GM21786 (cell line): Measurements from ENCODE around the gene MYOM3.
"Not testable (repeated sequence)": the region's sequence is repeated elsewhere in the genome, so short reads cannot be mapped to it uniquely, and the experiment has no call there.

ENCODE experiments used
- ATAC-seq: cut with Tn5 transposase; IDR thresholded peaks from one replicate; pipeline ENCODE4 v1.9.1; 2021; ENCODE audit not compliant: unreplicated experiment

Gene MYOM3

DNA sequence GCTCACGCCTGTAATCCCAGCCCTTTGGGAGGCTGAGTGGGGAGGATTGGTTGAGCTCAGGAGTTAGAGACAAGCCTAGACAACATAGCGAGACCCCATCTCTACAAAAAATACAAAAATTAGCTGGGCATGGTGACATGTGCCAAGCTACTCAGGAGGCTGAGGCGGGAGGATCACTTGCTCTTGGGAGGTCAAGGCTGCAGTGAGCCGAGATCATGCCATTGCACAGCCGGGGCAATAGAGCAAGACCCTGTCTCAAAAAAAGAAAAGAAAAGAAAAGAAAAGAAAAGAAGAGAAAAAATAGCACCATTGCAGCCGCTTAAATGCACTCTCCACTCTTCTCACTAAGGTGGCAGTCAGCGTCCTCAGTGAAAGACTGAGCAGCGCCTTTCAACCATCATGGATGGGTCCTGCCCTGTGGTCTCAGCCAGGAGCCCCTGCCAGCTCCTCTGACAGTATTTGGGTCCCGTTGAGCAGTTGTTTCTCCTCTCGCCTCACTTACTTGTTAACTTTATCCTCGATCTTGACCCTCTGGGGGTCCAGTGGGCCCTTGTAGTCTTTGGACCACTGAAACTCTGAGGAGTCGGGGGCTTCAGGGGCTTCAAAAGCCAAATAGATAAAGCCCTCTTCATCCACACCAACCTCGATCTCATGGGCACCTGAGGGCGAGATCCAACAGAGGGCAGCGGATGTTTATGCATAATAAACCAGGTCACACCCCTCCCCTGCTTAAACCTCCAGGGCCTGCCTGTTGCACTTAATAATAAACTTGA is 36.9 kb downstream of the MYOM3 start:
- ATAC-seq = no peak

DNA sequence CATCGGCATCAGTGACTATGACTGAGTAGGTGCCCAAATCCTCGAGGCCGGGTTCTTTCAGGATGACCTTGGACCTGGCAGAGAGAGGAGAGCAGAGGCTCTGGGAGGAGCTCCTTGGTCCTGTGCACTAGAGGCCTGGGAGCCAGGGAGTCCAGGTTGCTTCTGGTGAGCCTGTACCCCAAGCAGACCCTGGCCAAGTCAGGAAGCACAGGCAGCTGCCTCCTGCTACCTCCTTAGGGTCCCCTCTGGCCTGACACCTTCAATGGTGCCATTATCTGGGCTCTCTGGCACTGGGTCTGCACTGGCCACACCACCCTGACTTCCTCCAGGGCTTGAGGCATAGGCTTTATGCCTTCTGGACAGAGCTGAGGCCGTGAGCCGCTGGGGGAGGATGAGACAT is 37.7 kb downstream of the MYOM3 start:
- ATAC-seq = no peak

DNA sequence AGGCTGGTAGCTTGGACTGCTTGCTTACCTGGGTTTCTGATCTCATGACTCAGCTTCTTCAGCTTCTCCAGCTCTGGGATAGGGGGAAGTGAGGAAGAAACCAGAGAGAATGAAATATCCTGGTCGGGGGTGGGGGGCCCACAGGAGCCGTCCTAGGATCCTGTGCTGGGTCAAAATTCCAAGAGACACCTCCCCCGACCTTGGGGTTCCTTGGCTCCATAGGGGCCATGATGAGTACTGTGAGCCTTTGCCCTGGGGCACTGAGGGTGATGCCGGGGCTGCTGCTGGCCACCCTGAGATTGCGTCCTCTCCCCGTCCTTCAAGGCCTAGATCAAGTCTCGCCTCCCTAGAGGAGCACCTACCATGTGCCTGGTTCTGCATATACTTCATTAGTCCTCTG is 40.0 kb downstream of the MYOM3 start:
- ATAC-seq = no peak

DNA sequence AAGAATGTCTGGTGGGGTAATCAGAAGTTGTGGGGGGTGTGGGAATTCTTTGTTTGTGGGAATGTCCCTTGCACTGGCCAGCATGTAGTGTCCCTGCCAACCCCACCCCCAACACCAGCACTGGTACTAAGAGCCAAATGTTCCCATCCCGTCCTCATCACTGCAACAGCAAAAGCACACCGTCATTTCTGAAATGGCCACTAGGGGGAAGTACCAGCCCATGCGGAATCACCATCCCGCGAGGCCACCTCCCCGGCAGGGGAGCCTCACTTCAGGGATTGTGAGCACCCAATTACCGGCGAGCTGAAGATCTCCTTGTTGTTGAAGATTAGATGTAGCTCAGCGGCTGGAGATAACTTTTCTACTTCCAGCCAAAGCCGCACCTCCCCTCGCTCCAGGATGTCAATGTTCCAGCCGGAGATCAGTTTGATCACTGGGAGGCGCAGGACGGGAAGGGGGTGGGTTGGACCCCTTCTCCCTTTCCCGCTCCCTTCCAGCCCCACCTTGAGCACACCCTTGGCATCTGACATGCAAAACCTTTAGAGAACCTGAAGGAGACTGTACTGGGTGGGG is 41.0 kb downstream of the MYOM3 start:
- no peak for ATAC-seq

DNA sequence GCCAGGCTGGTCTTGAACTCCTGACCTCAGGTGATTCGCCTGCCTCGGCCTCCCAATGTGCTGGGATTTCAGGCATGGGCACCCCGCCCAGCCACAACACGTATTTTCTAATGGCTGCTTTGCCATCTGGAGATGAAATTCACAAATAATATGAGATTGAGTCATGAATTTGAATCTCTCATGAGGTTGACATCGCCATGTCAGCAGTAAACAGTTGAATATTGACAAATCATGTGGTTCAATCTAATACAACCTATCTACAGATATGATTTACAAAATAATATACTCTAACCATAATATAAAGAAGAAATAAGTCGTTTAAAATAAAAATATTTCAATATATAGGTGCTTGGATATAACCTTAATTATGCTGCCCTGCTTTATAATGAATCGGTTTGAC is 42.1 kb downstream of the MYOM3 start:
- no peak for ATAC-seq

DNA sequence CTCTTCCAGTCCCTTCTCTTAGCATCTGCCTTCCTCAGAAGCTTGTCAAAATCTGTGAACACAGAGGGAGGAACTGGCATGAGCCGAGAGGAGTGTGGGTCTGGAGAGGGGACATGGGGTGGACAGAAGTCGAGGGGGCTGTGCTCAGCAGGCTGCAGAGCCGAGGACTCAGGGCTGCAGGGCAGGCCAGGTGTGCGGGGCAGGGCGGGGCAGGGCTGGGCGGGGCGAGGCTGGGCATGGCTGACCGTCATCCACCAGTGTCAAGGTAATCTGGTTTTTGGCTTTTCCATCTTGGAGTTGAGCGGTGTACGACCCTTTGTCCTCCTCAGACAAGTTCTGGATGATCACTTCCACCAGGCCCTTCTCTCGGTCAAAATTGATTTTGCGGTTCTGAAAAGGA is 44.0 kb downstream of the MYOM3 start:
- no peak for ATAC-seq

DNA sequence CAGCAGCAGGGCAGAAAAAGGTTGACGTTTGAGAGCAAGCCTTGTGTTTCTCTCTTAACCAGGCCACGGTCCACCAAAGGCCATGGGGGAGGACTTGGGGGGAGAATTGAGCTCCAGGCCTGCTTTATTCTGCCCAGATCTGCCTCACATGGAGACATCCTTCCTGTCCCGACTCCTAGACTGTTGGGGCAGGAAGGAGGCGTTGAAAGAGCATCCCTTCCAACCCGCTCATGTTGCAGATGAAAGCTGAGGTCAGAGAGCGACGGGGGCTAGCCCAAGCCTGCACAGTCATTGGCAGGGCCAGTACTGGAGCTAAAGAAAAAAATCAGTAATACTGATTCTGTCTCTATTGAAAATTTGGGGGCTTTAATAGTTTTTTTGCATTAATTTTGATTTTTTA is 46.6 kb downstream of the MYOM3 start:
- no peak for ATAC-seq

DNA sequence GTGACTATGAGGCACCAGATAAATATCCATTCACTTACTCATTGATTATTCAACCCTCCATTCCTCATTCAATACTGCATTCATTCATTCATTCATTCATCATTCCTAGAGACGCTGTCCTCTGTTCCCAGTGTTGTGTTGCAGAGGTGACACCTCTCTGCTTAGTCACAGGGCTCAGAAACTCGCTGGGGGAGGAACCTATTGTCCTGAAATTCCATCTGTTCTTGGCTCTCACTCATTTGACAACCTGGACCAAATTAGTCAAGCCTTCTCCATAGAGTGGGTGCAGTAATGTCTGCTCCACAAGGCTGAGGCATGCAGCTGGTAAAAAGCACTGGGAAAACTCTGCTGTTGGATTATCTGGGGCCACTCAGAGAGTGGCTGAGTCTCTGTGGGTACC is 49.7 kb downstream of the MYOM3 start:
- no peak for ATAC-seq

DNA sequence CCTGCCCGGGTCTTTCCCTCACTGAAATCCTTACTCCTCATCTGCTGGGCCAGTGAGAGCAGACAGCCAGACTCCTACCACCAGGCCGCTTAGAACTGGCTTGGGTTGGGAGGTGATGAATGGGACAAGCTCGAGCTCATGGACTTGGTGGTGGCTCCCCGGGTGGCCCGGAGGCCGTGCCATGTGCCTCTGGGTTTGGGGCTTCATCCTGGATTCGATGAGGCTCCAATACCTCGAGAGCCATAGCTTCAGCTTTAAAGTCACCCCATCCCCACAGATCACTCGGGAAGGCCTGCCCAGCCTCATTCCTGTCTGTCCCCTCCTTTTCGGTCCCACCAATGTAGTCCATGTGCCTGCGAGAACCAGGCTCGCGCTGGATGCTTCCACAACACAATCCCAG is 51.5 kb downstream of the MYOM3 start:
- ATAC-seq = no peak

DNA sequence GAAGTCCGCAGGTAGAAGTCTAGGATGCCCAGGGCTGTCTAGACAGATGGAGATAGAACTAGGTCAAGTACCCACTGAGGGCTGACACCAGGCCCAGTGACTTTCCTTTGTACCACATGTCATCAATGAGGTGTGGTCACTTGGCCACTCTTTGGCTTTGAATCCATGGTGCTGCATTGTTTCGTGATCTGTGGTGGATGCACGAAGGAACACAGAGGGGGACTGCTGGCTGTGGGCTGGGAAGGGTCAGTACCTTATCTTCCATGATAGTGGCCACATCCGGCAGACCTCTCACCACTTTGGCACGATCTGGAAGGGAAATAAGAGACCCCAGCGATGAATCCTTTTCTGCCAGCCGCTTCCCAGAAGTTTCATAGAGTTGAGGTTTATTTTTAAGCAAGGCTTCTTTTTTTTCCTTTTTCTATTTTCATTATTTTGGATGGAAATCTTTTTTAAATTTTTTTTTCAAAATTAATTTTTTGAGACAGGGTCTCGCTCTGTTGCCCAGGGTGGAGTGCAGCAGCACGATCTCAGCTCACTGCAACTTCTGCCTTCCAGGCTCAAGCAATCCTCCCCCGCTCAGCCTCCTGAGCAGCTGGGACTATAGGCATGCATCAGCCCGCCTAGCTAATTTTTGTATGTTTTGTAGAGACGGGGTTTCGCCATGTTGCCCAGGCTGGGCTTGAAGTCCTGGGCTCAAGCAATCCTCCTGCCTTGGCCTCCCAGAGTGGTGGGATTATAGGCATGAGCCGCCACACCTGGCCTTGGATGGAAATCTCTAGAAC is 53.1 kb downstream of the MYOM3 start:
- no peak for ATAC-seq

DNA sequence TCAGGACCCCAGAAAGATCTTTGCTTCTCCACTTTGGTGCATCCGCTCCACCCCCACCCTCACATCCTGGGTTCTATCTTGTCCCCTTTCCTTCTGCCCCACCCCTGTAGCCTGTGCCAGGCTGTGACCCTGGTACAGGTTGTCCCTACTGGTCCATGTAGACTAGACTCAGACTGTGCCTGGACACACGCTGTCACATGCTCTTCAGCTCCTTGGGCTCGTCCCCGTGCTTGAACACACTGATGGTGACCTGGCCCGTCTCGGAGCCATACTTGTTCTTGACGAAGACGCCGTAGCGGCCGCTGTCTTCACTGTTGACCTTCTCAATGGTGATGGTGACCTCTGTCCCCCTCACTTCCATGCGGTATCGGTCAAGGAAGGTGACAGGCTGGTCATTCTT is 54.8 kb downstream of the MYOM3 start:
- no peak for ATAC-seq

DNA sequence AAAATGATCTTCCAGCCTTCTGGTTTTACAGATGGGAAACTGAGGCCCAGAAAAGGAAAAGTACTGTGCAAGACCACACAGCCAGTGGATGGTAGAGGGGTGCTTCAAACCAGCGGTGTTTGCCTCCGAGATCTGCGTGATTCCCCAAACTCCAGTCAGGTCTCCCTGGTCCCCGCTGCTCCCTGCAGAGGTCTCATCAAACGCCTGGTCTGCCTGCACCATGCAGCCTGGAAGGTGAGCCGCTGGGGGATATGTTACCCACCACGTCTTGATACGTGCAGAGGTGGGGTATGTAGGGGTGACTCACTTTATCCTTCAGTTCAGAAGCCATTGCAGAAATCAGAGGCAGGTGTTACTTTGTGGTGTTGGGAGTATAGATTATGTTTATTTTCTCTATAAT is 56.3 kb downstream of the MYOM3 start:
- no peak for ATAC-seq

DNA sequence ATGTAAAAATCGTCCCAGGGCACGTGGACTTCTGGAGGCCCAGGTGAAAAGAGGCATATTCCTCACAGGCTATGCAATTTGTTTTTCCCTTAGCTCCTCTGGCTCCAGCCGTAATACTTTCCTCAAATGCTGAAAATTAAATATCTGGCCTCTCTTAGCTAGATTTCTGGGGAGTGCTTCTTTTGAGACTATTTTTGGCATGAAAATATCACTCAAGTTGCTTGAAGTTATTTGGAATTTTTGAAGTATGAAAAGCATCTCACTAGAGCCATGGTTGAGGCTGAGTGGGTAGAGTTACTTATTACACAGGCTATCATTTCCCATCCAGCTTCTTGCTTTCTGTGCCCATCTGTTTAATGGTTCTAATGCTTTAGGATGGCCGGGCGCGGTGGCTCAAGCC is 59.7 kb downstream of the MYOM3 start:
- no peak for ATAC-seq

DNA sequence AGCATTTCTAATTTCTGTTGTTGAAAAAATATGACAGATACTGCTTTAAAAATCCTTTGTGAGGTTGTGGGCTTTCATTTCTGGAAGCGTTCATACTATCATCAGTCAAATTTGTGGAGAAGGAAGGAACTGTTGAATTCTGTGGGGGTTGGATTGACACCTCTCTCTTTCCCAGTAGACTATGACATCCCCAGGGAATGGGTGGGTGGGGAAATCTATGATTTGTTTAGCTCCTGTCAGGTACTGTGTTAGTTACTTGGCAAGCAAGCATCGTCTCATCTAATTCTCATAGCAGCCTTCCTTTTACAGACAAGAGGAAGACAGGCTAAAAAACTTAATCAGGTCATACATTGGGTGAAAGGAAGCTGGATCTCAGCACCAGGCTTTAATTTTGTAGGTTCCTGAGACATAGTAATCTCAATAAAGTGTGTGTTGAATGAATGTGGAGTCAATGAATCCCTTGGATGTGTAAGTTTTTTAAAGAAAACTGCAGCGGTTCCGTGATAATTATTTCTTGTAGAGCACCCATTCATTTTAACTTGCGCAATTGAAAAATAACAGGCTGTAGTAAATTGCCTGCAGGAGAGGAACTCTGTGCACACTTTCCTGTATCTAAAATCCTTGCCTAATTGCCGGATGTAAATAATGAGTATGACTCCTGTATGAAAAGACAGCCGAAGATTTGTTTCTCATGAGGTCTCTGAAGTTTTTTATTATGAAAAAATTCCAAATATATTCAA is 60.6 kb downstream of the MYOM3 start:
- ATAC-seq = no peak

DNA sequence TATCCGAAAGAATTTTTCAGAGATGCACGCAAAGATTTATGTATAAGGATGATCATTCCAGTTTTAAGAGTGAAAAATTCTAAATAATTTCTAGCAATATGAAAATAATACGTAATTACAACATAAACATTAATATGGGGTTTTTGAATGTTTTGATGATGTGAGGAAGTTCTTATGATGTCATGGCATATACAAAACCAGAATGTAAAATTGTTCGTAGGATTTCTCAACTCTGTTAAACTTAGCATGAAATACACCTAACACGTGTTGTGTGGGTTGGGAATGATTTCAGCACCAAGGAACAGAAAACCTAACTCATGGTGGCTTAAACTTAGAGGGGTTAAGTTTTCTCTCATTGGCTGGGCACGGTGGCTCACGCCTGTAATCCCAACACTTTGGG is 62.2 kb downstream of the MYOM3 start:
- ATAC-seq = no peak

DNA sequence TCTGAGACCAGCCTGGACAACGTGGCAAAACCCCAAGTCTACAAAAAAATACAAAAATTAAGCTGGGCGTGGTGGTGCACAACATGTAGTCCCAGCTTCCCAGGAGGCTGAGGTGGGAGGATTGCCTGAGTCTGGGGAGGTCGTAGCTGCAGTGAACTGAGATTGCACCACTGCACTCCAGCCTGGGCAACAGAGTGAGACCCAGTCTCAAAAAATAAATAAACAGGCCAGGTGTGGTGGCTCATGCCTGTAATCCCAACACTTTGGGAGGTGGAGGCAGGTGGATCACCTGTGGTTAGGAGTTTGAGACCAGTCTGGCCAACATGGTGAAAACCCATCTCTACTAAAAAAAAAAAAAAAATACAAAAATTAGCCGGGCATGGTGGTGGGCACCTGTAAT is 63.0 kb downstream of the MYOM3 start:
- not testable (repeated sequence) for ATAC-seq

DNA sequence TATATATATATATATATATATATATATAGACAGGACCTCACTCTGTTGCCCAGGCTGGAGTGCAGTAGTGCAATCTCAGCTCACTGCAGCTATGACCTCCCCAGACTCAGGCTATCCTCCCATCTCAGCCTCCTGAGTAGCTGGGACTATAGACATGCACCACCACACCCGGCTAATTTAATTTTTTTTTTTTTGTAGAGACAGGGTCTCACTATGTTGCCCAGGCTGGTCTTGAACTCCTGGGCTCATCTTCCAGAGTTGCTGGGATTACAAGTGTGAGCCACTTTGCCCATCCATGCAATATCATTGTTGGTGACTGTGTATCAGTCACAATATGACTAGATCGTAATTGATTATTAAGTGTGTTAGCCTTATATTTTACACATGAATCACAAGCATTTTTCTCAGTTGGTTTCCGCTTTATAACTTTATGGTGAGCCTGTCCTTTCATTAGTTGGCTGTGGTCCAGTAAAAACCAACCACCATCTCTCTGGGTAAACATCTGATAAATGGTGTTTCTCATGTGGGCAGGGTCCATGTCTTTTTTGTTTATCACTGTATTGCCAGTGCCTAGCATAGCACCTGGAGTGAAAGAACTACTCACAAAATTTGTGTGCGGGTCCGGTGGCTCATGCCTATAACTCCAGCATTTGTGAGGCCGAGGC is 63.6 kb downstream of the MYOM3 start:
- ATAC-seq = no peak

DNA sequence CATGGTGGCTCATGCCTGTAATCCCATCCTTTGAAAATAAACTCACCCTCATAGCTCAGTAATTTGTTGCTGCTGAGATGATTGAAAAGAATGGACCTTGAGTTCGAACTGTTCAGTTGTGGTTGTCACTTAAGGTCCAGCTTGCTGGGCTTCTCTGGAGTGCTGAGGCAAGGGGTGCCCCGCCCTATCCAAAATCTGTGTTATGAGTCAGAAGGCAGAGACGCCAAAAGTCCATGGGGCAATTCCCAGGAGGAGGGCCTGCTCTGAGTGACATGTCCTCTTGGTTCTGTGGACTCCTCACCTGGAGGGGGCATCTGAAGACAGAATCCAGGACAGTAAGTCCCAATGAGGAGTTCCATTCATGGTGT is 64.8 kb downstream of the MYOM3 start:
- ATAC-seq = no peak

DNA sequence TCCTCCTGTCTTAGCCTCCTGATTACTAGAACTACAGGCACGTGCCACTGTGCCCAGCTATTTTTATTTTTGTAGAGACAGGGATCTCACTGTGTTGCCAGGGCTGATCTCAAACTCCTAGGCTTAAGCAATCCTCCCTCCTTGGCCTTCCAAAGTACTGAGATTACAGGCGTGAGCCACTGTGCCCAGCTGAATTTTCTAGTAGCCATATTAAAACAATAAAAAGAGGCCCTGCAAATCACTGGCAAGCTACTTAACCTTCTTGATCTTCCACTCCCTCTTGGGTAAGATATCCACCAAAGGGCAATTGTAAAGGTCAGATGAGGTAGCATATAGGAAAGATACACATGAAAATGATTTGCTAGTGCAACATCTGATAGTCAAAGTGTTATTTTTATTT is 66.2 kb downstream of the MYOM3 start:
- ATAC-seq = no peak

DNA sequence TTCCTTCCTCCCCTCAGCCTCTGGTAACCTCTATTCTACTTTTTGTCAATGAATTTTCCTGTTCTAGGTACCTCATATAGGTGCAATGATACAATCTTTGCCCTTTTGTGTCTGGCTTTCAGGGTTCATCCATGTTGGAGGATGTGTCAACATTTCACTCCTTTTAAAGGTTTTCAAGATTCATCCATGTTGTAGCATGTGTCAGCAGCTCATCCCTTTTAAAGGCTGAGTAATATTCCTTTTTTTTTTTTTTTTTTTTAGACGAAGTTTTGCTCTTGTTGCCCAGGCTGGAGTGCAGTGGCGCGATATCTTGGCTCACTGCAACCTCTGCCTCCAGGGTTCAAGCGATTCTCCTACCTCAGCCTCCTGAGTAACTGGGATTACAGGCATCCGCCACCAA is 67.3 kb downstream of the MYOM3 start:
- not testable (repeated sequence) for ATAC-seq
